H9 (cell line): ENCODE measurements around the gene STAB2. TPM values are rescaled to one million over a fixed set of nuclear protein-coding genes. Genes with fewer than 3 reads are reported as not detected.

Experiments
- DNase-seq: peaks from one replicate; pipeline ENCODE4 v3.0.0-alpha.2; 2017
- H2AFZ ChIP-seq: one replicate; pipeline ENCODE4 v1.6.1; 2013; ENCODE audit warnings: mild to moderate bottlenecking, low read length, control low read depth, moderate library complexity
- H2AK5ac ChIP-seq: 2 replicates; pipeline ENCODE4 v1.6.1; 2013; ENCODE audit warnings: low read length, control low read depth, mixed read lengths; ENCODE audit not compliant: insufficient read length
- H2BK120ac ChIP-seq: one replicate; pipeline ENCODE4 v1.6.1; 2013; ENCODE audit warnings: low read depth, mild to moderate bottlenecking, low read length, control low read depth, inconsistent platforms; ENCODE audit not compliant: poor library complexity, severe bottlenecking
- H2BK12ac ChIP-seq: 2 replicates; pipeline ENCODE4 v1.6.1; 2013; ENCODE audit warnings: low read length, control low read depth, mixed read lengths, low read depth; ENCODE audit not compliant: insufficient read length
- H2BK15ac ChIP-seq: 2 replicates; pipeline ENCODE4 v1.6.1; 2013; ENCODE audit warnings: low read depth, low read length, control low read depth
- H2BK20ac ChIP-seq: one replicate; pipeline ENCODE4 v1.6.1; 2013; ENCODE audit warnings: low read depth, mild to moderate bottlenecking, low read length, control low read depth, inconsistent platforms; ENCODE audit not compliant: poor library complexity, severe bottlenecking
- H2BK5ac ChIP-seq: 2 replicates; pipeline ENCODE4 v1.6.1; 2013; ENCODE audit warnings: low read length, control low read depth, mixed read lengths; ENCODE audit not compliant: insufficient read length
- H3K14ac ChIP-seq: 2 replicates; pipeline ENCODE4 v1.6.1; 2013; ENCODE audit warnings: low read length, control low read depth; ENCODE audit not compliant: insufficient read depth
- H3K18ac ChIP-seq: 2 replicates; pipeline ENCODE4 v1.6.1; 2013; ENCODE audit warnings: low read depth, mild to moderate bottlenecking, mixed read lengths, low read length, control low read depth; ENCODE audit not compliant: insufficient read length
- H3K23ac ChIP-seq: 2 replicates; pipeline ENCODE4 v1.6.1; 2013; ENCODE audit warnings: low read length, control low read depth, mixed read lengths, low read depth; ENCODE audit not compliant: insufficient read length
- H3K23me2 ChIP-seq: 2 replicates; pipeline ENCODE4 v1.6.1; 2013; ENCODE audit warnings: low read depth, mild to moderate bottlenecking, mixed read lengths, low read length, control low read depth; ENCODE audit not compliant: insufficient read length, poor library complexity, severe bottlenecking
- H3K27ac ChIP-seq: 2 replicates; pipeline ENCODE4 v1.5.1; 2013; ENCODE audit warnings: low read length, control low read depth, mixed read lengths, low read depth; ENCODE audit not compliant: insufficient read length
- H3K27me3 ChIP-seq: 2 replicates; pipeline ENCODE4 v1.6.1; 2013; ENCODE audit warnings: low read length, control low read depth, inconsistent platforms; ENCODE audit not compliant: insufficient read depth
- H3K4ac ChIP-seq: 2 replicates; pipeline ENCODE4 v1.6.1; 2013; ENCODE audit warnings: low read depth, mild to moderate bottlenecking, control low read depth, inconsistent platforms, low read length, moderate library complexity
- H3K4me1 ChIP-seq: 2 replicates; pipeline ENCODE4 v1.6.1; 2013; ENCODE audit warnings: low read length, control low read depth, inconsistent platforms; ENCODE audit not compliant: insufficient read depth
- H3K4me2 ChIP-seq: 2 replicates; pipeline ENCODE4 v1.6.1; 2013; ENCODE audit warnings: low read length, control low read depth, mixed read lengths; ENCODE audit not compliant: insufficient read length, insufficient read depth
- H3K56ac ChIP-seq: 2 replicates; pipeline ENCODE4 v1.6.1; 2013; ENCODE audit warnings: low read depth, mild to moderate bottlenecking, mixed read lengths, low read length, control low read depth; ENCODE audit not compliant: insufficient read length
- H3K79me1 ChIP-seq: 2 replicates; pipeline ENCODE4 v1.6.1; 2013; ENCODE audit warnings: low read depth, mild to moderate bottlenecking, moderate library complexity, low read length, control low read depth, inconsistent platforms; ENCODE audit not compliant: insufficient read depth, poor library complexity, severe bottlenecking
- H3K79me2 ChIP-seq: 2 replicates; pipeline ENCODE4 v1.6.1; 2013; ENCODE audit warnings: low read length, control low read depth, inconsistent platforms; ENCODE audit not compliant: insufficient read depth
- H3K9ac ChIP-seq: 2 replicates; pipeline ENCODE4 v1.6.1; 2013; ENCODE audit warnings: low read length, control low read depth, mixed read lengths; ENCODE audit not compliant: insufficient read length; ENCODE audit errors: extremely low read depth
- H3K9me3 ChIP-seq: one replicate; pipeline ENCODE4 v1.6.1; 2013; ENCODE audit warnings: low read depth, low read length, inconsistent platforms; ENCODE audit not compliant: control insufficient read depth
- H3T11ph ChIP-seq: one replicate; pipeline ENCODE4 v1.6.1; 2013; ENCODE audit warnings: mild to moderate bottlenecking, low read length, control low read depth, inconsistent platforms
- H4K20me1 ChIP-seq: one replicate; pipeline ENCODE4 v1.6.1; 2013; ENCODE audit not compliant: control insufficient read depth, insufficient read length, insufficient read depth
- H4K5ac ChIP-seq: 2 replicates; pipeline ENCODE4 v1.6.1; 2013; ENCODE audit warnings: low read depth, mild to moderate bottlenecking, mixed read lengths, low read length, control low read depth; ENCODE audit not compliant: insufficient read length
- H4K8ac ChIP-seq: replicated peaks from 2 replicates; pipeline ENCODE4 v1.6.1; 2013; ENCODE audit warnings: low read length, control low read depth, mixed read lengths, low read depth; ENCODE audit not compliant: insufficient read length
- H4K91ac ChIP-seq: 2 replicates; pipeline ENCODE4 v1.6.1; 2013; ENCODE audit warnings: low read depth, mild to moderate bottlenecking, moderate library complexity, mixed read lengths, low read length, control low read depth; ENCODE audit not compliant: insufficient read length
- H3K27ac Mint-ChIP-seq, 3 experiments: 2 replicates in 2 of 3; 3 replicates in 1 of 3; pipeline ENCODE4 v1.8.0; 2020 to 2021; ENCODE audit warnings: mixed read lengths in 3 of 3, mild to moderate bottlenecking in 1 of 3, moderate library complexity in 1 of 3
- H3K27me3 Mint-ChIP-seq: 2 replicates; pipeline ENCODE4 v1.8.0; 2021; ENCODE audit warnings: low read depth, mild to moderate bottlenecking, moderate library complexity, mixed read lengths
- H3K36me3 Mint-ChIP-seq, 3 experiments: 2 replicates in 2 of 3; 3 replicates in 1 of 3; pipeline ENCODE4 v1.8.0; 2020 to 2021; ENCODE audit warnings: low read depth in 3 of 3, mixed read lengths in 3 of 3; ENCODE audit not compliant: insufficient read depth in 1 of 3
- H3K4me1 Mint-ChIP-seq, 2 experiments: 2 replicates each; pipeline ENCODE4 v1.8.0; 2020; ENCODE audit warnings: mixed read lengths in 2 of 2
- H3K4me3 Mint-ChIP-seq, 2 experiments: 2 replicates in 1 of 2; 3 replicates in 1 of 2; pipeline ENCODE4 v1.8.0; 2020 to 2021; ENCODE audit warnings: mild to moderate bottlenecking in 2 of 2, mixed read lengths in 2 of 2, moderate library complexity in 1 of 2
- H3K9me3 Mint-ChIP-seq, 2 experiments: 2 replicates in 1 of 2; 3 replicates in 1 of 2; pipeline ENCODE4 v1.8.0; 2020; ENCODE audit warnings: mild to moderate bottlenecking in 2 of 2, mixed read lengths in 2 of 2, moderate library complexity in 1 of 2
- WGBS: extraction: QIAGEN DNeasy Blood & Tissue Kit; methylation state at CpG from one replicate; pipeline ENCODE4 v1.1.7; 2013; ENCODE audit warnings: missing lambda C conversion rate, low lambda C conversion rate, mixed read lengths; ENCODE audit not compliant: insufficient read length; ENCODE audit errors: extremely low coverage; 5-methylcytosine and 5-hydroxymethylcytosine counted together
- total RNA-seq: library from RNA; stranded (reverse); gene quantifications from 2 replicates; pipeline ENCODE4 v1.2.1, GENCODE V29; 2021
- TF ChIP-seq, protein P1 (sequence below): fragments of 200-600 bp; sonication (generic); conservative IDR thresholded peaks from 3 replicates; pipeline ENCODE4 v1.8.0; 2021; ENCODE audit warnings: antibody characterized with exemption, mild to moderate bottlenecking

The STAB2 gene
- total RNA-seq, 1 experiment from 2014 or later, result 0.02 TPM

DNA sequence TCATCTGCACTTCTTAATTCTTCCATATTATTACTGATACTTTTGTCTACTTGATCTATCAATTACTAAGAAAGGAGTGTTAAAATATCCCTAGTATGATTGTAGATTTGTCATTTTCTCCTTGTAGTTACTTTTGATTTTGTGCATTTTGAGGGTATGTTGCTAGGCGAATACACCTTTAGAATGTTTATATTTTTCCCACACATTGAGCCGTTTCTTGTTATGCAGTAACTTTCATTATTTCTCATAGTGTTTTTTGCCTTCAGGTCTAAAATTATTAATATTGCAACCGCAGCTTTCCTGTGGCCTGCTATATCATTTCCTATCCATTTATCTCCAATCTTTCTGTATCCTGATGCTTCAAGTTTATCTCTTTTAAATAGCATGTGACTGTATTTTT is 46.8 kb upstream of the STAB2 start:
- no peaks in the 10 kb centered on the region for H3K4me1 Mint-ChIP-seq
- H4K91ac ChIP-seq, result no peak overlapping the region
- no CpG with 5 or more reads among the region's 3 CpGs for WGBS

More for the DNA sequence above, 46.8 kb upstream of the STAB2 start:
- H2BK20ac ChIP-seq, result no peak overlapping the region
- no peaks in the 10 kb centered on the region for H3K79me1 ChIP-seq
- no peaks in the 10 kb centered on the region; the same call in 1 of the 2 replicates for H3K27me3 Mint-ChIP-seq
- no peak overlapping the region for H2AFZ ChIP-seq
- H3K4me3 Mint-ChIP-seq, result no peak overlapping the region
- H3K27ac Mint-ChIP-seq, result no peak overlapping the region
- no peaks in the 10 kb centered on the region for H4K20me1 ChIP-seq
- no peak for DNase-seq
- no peaks in the 10 kb centered on the region for H3K23me2 ChIP-seq
- no peak overlapping the region for H3K4me2 ChIP-seq
- H3K79me2 ChIP-seq, result no peaks in the 10 kb centered on the region
- peaks cover 0 to 9% (median 0%) of the 10 kb centered on the region in 3 experiments; a peak in 2 of 7 replicates for H3K36me3 Mint-ChIP-seq
- H3K27me3 ChIP-seq, result no peaks in the 10 kb centered on the region
- no peak overlapping the region for H2BK15ac ChIP-seq
- H2BK120ac ChIP-seq, result no peak overlapping the region
- H4K8ac ChIP-seq, result no peak overlapping the region
- no peak overlapping the region for H2AK5ac ChIP-seq
- H3K4ac ChIP-seq, result no peak overlapping the region
- H3K9me3 ChIP-seq, result no peaks in the 10 kb centered on the region
- no peak overlapping the region for H3K23ac ChIP-seq
- H2BK5ac ChIP-seq, result no peak overlapping the region
- TF ChIP-seq, protein P1, sequence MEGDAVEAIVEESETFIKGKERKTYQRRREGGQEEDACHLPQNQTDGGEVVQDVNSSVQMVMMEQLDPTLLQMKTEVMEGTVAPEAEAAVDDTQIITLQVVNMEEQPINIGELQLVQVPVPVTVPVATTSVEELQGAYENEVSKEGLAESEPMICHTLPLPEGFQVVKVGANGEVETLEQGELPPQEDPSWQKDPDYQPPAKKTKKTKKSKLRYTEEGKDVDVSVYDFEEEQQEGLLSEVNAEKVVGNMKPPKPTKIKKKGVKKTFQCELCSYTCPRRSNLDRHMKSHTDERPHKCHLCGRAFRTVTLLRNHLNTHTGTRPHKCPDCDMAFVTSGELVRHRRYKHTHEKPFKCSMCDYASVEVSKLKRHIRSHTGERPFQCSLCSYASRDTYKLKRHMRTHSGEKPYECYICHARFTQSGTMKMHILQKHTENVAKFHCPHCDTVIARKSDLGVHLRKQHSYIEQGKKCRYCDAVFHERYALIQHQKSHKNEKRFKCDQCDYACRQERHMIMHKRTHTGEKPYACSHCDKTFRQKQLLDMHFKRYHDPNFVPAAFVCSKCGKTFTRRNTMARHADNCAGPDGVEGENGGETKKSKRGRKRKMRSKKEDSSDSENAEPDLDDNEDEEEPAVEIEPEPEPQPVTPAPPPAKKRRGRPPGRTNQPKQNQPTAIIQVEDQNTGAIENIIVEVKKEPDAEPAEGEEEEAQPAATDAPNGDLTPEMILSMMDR, result no peak
- H2BK12ac ChIP-seq, result no peak overlapping the region
- H4K5ac ChIP-seq, result no peak overlapping the region
- no peak overlapping the region for H3K14ac ChIP-seq
- H3T11ph ChIP-seq, result no peak overlapping the region
- H3K9me3 Mint-ChIP-seq, result peaks cover 6% of the 10 kb centered on the region in 2 experiments; a peak in 4 of 5 replicates
- H3K4me1 ChIP-seq, result no peaks in the 10 kb centered on the region
- no peak overlapping the region for H3K27ac ChIP-seq
- no peak overlapping the region for H3K9ac ChIP-seq
- H3K18ac ChIP-seq, result no peak overlapping the region
- H3K56ac ChIP-seq, result no peak overlapping the region
